LNCAP (cell line): ENCODE results near the gene SAT2.

Experiments
- CTCF ChIP-seq: fragments of 450-650 bp; IDR thresholded peaks from 2 replicates; pipeline ENCODE4 v1.5.1; 2017; ENCODE audit warnings: mild to moderate bottlenecking

Gene SAT2

GRCh38 chr17:7646457-7646856 lies 18.8 kb upstream of the SAT2 start:
- TF ChIP-seq CTCF: no peak

GRCh38 chr17:7644775-7645174 lies 17.2 kb upstream of the SAT2 start:
- no peak for TF ChIP-seq CTCF

GRCh38 chr17:7640783-7641182 lies 13.2 kb upstream of the SAT2 start:
- TF ChIP-seq CTCF: no peak

- TF ChIP-seq CTCF: no peak
Observed at GRCh38 chr17:7636163-7636562, 8.5 kb upstream of the SAT2 start.

- peak; percentile 43; the same call in 1 of the 2 replicates for TF ChIP-seq CTCF
Observed at GRCh38 chr17:7634384-7634783, 6.8 kb upstream of the SAT2 start.

- TF ChIP-seq CTCF: no peak
Observed at GRCh38 chr17:7633093-7633492, 5.5 kb upstream of the SAT2 start.

- TF ChIP-seq CTCF: peak; percentile 56; the same call in 1 of the 2 replicates
Observed at GRCh38 chr17:7632492-7632894, 4.9 kb upstream of the SAT2 start.
